PC-9 (cell line): ENCODE data around the gene SLC43A1.

Experiments used
- EZH2 ChIP-seq: fragments of 200-600 bp; sonication (generic); IDR thresholded peaks from 2 replicates; pipeline ENCODE4 v1.8.0; 2017; ENCODE audit warnings: antibody characterized with exemption, low read depth
- TF ChIP-seq, protein P1 (sequence below): fragments of 200-600 bp; sonication (generic); conservative IDR thresholded peaks from 2 replicates; pipeline ENCODE4 v1.6.1; 2017; ENCODE audit warnings: mixed run types, antibody characterized with exemption, mild to moderate bottlenecking, moderate library complexity

DNA sequence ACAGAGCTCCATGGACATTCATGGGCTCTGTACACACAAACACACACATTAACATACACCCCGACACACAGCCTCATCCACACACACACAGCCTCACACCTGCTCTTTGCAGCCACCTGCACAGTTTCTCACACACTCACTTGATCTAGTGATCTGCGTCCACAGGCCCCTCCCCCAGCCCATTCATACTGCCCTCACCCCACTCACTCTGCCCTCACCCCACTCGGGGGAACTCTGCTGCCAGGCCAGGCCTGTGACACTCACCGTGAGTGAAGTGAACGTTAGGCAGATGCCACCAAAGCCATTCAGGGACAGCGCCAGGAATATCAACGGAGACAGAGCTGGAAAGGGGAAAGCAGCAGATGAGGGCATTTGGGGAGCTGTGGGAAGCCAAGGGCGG, 15.0 kb downstream of the SLC43A1 start:
- TF ChIP-seq, protein P1, sequence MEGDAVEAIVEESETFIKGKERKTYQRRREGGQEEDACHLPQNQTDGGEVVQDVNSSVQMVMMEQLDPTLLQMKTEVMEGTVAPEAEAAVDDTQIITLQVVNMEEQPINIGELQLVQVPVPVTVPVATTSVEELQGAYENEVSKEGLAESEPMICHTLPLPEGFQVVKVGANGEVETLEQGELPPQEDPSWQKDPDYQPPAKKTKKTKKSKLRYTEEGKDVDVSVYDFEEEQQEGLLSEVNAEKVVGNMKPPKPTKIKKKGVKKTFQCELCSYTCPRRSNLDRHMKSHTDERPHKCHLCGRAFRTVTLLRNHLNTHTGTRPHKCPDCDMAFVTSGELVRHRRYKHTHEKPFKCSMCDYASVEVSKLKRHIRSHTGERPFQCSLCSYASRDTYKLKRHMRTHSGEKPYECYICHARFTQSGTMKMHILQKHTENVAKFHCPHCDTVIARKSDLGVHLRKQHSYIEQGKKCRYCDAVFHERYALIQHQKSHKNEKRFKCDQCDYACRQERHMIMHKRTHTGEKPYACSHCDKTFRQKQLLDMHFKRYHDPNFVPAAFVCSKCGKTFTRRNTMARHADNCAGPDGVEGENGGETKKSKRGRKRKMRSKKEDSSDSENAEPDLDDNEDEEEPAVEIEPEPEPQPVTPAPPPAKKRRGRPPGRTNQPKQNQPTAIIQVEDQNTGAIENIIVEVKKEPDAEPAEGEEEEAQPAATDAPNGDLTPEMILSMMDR: no peak
- TF ChIP-seq EZH2: no peak
